Panc1 (cell line): ENCODE data around the gene MSI2. TPM values are rescaled to one million over a fixed set of nuclear protein-coding genes. Genes with fewer than 3 reads are reported as not detected.
"Not testable (repeated sequence)": the region's sequence is repeated elsewhere in the genome, so short reads cannot be mapped to it uniquely, and the experiment has no call there.

Experiments
- ATAC-seq: fragments of 200-7000 bp; cut with Tn5 transposase; 2 replicates; pipeline ENCODE4 v1.9.1; 2020; ENCODE audit warnings: mild to moderate bottlenecking, moderate library complexity
- BruUV-seq: library from RNA; stranded (reverse); fragments of 400-500 nt; replicated peaks from 2 replicates; lab custom pipeline; 2021; lab: Mats Ljungman, UMichigan
- CTCF ChIA-PET: fragments of 300-600 bp; sonication (Branson Sonifier 250); formaldehyde crosslinking; loops from one replicate; lab custom pipeline; 2022; ENCODE audit warnings: antibody characterized with exemption; lab: Charles Lee
- POLR2A ChIA-PET: fragments of 300-600 bp; sonication (Branson Sonifier 250); formaldehyde crosslinking; loops from one replicate; lab custom pipeline; 2022; ENCODE audit warnings: antibody characterized with exemption; lab: Charles Lee
- DNase-seq: peaks from one replicate; pipeline ENCODE4 v3.0.0-alpha.2; 2010; ENCODE audit warnings: low read depth, low spot score
- H3K27ac ChIP-seq: 2 replicates; pipeline ENCODE4 v1.5.1; 2011; ENCODE audit warnings: mild to moderate bottlenecking, low read length, inconsistent platforms
- H3K27me3 ChIP-seq: fragments of 200-500 bp; sonication (Bioruptor generic); 2 replicates; pipeline ENCODE4 v1.6.0; 2014; ENCODE audit warnings: low read length, inconsistent platforms; ENCODE audit not compliant: control insufficient read depth, insufficient read depth
- H3K36me3 ChIP-seq: fragments of 200-500 bp; sonication (Bioruptor generic); 2 replicates; pipeline ENCODE4 v1.5.1; 2014; ENCODE audit warnings: inconsistent platforms, mild to moderate bottlenecking, low read length, moderate library complexity; ENCODE audit not compliant: control insufficient read depth, insufficient read depth
- H3K4me1 ChIP-seq: 2 replicates; pipeline ENCODE4 v1.5.1; 2011; ENCODE audit warnings: inconsistent platforms, mild to moderate bottlenecking, low read length, moderate library complexity; ENCODE audit not compliant: control insufficient read depth, insufficient read depth
- H3K4me3 ChIP-seq, 2 experiments: 2 replicates each; pipeline ENCODE4 v1.5.1; 2011 to 2012; ENCODE audit warnings: low read depth in 2 of 2, low read length in 2 of 2, mild to moderate bottlenecking in 2 of 2, inconsistent platforms in 1 of 2, moderate library complexity in 1 of 2
- H3K9me3 ChIP-seq: fragments of 200-500 bp; sonication (Bioruptor generic); 2 replicates; pipeline ENCODE4 v1.5.1; 2014; ENCODE audit warnings: low read depth, mild to moderate bottlenecking, inconsistent platforms, low read length, moderate library complexity; ENCODE audit not compliant: control insufficient read depth, insufficient read depth
- POLR2AphosphoS5 ChIP-seq: IDR thresholded peaks from 2 replicates; pipeline ENCODE4 v1.6.1; 2012; ENCODE audit warnings: mild to moderate bottlenecking, low read depth, low read length, moderate library complexity
- SIN3A ChIP-seq: IDR thresholded peaks from 2 replicates; pipeline ENCODE4 v1.6.1; 2012; ENCODE audit warnings: low read depth, mild to moderate bottlenecking, low read length, moderate library complexity, borderline replicate concordance; ENCODE audit not compliant: insufficient read depth
- TCF7L2 ChIP-seq: IDR thresholded peaks from 2 replicates; pipeline ENCODE4 v1.6.1; 2011; ENCODE audit warnings: mild to moderate bottlenecking, low read depth, low read length, inconsistent platforms
- in situ Hi-C: cut with HindIII; loops from 2 replicates; pipeline ENCODE4 v1.10.0; 2016; ENCODE audit warnings: low sequenced_read_pairs, low pct_unique_long_range_greater_than_20kb
- intact Hi-C: fragments of 100-400 bp; cut with micrococcal nuclease; formaldehyde crosslinking; loops from one replicate; pipeline ENCODE4 v1.10.0; 2022; ENCODE audit not compliant: unreplicated experiment
- total RNA-seq: library from RNA; stranded (reverse); gene quantifications from one replicate; pipeline ENCODE4 v1.2.1, GENCODE V29; 2021; ENCODE audit not compliant: unreplicated experiment
- TF ChIP-seq, protein P1 (sequence below): fragments of 450-650 bp; IDR thresholded peaks from 2 replicates; pipeline ENCODE4 v1.5.1; 2017; ENCODE audit warnings: mild to moderate bottlenecking
- TF ChIP-seq, protein P2 (sequence below), 2 experiments: IDR thresholded peaks; 2 replicates each; pipeline ENCODE4 v1.6.1; 2011 to 2012; ENCODE audit warnings: low read depth in 2 of 2, control low read depth in 1 of 2, low read length in 1 of 2, mild to moderate bottlenecking in 1 of 2, moderate library complexity in 1 of 2; ENCODE audit not compliant: insufficient read depth in 1 of 2

MSI2 gene
- total RNA-seq, 1 experiment from 2014 or later: 38.5 TPM

DNA sequence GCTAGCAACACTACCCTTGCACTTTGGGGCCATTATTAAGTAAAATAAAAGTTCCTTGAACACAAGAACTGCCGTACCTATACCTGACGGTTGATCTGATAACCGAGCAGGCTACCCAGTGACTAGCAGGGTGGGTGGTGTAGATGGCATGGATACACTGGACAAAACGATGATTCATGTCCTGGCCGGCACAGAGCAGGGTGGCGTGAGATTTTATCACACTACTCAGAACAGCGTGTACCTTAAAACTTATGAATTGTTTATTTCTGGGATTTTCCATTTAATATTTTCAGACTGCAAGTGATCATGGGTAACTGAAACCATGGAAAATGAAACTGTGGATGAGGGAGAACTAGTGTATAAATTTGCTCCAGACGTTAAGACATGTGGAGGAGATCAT lies 41.0 kb upstream of the MSI2 start:
- H3K36me3 ChIP-seq: no peaks in the 10 kb centered on the region
- ChIA-PET POLR2A (no interaction called here), CTCF (no interaction called here)
- in situ Hi-C loops: no loop called here
- DNase-seq (no peak), ATAC-seq (peak; percentile 84)
- H3K27me3 ChIP-seq: no peaks in the 10 kb centered on the region; the same call in 1 of the 2 replicates
- H3K27ac ChIP-seq: no peak overlapping the region
- H3K4me3 ChIP-seq: 0 out of 4 replicates have a peak overlapping the region, but pooled peaks of 1 of the 2 experiments have one; percentile 3
- BruUV-seq: no TSS peak
- H3K4me1 ChIP-seq: no peaks in the 10 kb centered on the region; the same call in 1 of the 2 replicates
- intact Hi-C loops: no loop called here
- H3K9me3 ChIP-seq: no peaks in the 10 kb centered on the region
- no peak for TF ChIP-seq POLR2AphosphoS5

DNA sequence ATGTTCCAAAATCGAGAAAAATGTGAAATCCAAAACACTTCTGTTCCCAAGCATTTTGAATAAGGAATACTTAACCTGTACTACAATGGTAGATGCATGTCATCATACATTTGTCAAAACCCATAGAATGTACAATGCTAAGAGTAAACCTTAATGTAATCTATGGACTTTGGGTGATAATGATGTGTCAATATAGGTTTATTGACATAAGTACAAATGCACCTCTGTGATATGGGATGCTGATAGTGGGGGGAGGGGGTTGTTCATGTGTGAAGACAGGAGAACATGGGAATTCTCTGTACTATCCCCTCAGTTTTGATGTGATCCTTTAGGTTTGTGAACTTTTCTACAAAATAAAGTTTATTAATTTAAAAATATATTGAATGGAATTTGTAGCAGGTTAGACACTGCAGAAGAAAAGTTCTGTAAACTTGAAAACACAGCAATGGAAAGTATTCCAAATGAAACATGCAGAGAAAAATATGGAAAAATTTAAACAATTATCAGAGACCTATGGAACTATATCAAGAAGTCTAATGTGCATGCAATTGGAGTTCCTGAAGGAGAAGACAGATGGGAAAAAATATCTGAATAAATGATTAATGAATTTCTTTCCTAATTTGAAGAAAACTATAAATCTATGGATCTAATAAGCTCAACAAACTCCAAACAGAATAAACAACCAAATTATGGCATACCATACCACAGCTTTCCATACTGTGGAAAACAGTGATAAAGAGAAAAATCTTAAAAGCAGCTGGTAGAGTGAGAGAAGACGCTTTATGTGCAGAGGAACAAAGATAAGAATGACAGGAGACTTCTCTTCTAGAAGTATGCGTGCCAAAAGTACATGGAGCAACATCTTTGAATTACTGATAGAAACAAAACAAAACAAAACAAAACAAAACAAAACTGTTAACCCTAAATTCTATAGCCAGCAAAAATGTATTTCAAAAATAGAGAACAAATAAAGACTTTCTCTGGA lies 34.7 kb upstream of the MSI2 start:
- BruUV-seq: no TSS peak
- no peaks in the 10 kb centered on the region for H3K36me3 ChIP-seq
- no peaks in the 10 kb centered on the region for H3K4me1 ChIP-seq
- CTCF ChIA-PET: no interaction called here
- intact Hi-C loops: no loop called here
- ATAC-seq (no peak), DNase-seq (no peak)
- H3K27ac ChIP-seq: no peak overlapping the region
- peaks cover 12% of the 10 kb centered on the region; the same call in 1 of the 2 replicates for H3K9me3 ChIP-seq
- POLR2A ChIA-PET: no interaction called here
- no peak overlapping the region for H3K4me3 ChIP-seq
- no peak for TF ChIP-seq TCF7L2
- TF ChIP-seq, protein P1, sequence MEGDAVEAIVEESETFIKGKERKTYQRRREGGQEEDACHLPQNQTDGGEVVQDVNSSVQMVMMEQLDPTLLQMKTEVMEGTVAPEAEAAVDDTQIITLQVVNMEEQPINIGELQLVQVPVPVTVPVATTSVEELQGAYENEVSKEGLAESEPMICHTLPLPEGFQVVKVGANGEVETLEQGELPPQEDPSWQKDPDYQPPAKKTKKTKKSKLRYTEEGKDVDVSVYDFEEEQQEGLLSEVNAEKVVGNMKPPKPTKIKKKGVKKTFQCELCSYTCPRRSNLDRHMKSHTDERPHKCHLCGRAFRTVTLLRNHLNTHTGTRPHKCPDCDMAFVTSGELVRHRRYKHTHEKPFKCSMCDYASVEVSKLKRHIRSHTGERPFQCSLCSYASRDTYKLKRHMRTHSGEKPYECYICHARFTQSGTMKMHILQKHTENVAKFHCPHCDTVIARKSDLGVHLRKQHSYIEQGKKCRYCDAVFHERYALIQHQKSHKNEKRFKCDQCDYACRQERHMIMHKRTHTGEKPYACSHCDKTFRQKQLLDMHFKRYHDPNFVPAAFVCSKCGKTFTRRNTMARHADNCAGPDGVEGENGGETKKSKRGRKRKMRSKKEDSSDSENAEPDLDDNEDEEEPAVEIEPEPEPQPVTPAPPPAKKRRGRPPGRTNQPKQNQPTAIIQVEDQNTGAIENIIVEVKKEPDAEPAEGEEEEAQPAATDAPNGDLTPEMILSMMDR: no peak
- TF ChIP-seq, protein P2, sequence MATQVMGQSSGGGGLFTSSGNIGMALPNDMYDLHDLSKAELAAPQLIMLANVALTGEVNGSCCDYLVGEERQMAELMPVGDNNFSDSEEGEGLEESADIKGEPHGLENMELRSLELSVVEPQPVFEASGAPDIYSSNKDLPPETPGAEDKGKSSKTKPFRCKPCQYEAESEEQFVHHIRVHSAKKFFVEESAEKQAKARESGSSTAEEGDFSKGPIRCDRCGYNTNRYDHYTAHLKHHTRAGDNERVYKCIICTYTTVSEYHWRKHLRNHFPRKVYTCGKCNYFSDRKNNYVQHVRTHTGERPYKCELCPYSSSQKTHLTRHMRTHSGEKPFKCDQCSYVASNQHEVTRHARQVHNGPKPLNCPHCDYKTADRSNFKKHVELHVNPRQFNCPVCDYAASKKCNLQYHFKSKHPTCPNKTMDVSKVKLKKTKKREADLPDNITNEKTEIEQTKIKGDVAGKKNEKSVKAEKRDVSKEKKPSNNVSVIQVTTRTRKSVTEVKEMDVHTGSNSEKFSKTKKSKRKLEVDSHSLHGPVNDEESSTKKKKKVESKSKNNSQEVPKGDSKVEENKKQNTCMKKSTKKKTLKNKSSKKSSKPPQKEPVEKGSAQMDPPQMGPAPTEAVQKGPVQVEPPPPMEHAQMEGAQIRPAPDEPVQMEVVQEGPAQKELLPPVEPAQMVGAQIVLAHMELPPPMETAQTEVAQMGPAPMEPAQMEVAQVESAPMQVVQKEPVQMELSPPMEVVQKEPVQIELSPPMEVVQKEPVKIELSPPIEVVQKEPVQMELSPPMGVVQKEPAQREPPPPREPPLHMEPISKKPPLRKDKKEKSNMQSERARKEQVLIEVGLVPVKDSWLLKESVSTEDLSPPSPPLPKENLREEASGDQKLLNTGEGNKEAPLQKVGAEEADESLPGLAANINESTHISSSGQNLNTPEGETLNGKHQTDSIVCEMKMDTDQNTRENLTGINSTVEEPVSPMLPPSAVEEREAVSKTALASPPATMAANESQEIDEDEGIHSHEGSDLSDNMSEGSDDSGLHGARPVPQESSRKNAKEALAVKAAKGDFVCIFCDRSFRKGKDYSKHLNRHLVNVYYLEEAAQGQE (IDR thresholded peaks at IDR 0.05; ENCODE audit: insufficient read depth in 1 of 2, low read depth in 2 of 2, low read length in 1 of 2): no peak
- TF ChIP-seq SIN3A: no peak
- no peak for TF ChIP-seq POLR2AphosphoS5
- no peaks in the 10 kb centered on the region; the same call in 1 of the 2 replicates for H3K27me3 ChIP-seq
- in situ Hi-C loops: no loop called here

DNA sequence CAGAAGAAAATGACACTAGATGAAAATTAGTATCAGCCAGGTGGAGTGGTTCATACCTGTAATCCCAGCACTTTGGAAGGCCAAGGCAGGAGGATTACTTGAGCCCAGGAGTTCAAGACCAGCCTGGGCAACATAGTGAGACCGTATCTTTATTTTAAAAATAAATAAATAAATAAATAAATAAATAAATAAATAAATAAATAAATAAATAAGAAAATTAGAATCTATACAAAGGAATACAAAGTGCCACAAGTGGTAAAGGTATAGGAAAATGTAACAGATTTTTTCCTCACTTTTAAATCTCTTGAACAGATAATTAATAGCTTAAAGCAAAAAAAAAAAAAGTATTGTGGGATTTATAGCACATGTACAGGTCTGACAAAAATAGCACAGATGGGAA lies 33.9 kb upstream of the MSI2 start:
- in situ Hi-C loops, H3K4me1 ChIP-seq, H3K36me3 ChIP-seq, BruUV-seq, CTCF ChIA-PET, DNase-seq, ATAC-seq, intact Hi-C loops, POLR2A ChIA-PET, H3K27me3 ChIP-seq, H3K27ac ChIP-seq, H3K4me3 ChIP-seq: not testable (repeated sequence)
- H3K9me3 ChIP-seq: peaks cover 12% of the 10 kb centered on the region; the same call in 1 of the 2 replicates
